K562 (cell line): ENCODE data around the gene FRAT2. TPM values are rescaled to one million over a fixed set of nuclear protein-coding genes. Genes with fewer than 3 reads are reported as not detected.

Experiments
- C11orf30 ChIP-seq: fragments of 450-650 bp; IDR thresholded peaks from 2 replicates; pipeline ENCODE4 v1.6.1; 2016; ENCODE audit warnings: low read depth, mild to moderate bottlenecking
- HINFP ChIP-seq: fragments of 450-650 bp; conservative IDR thresholded peaks from 2 replicates; pipeline ENCODE4 v1.6.1; 2016; ENCODE audit warnings: missing genetic modification characterization, low read depth, mild to moderate bottlenecking, control low read depth, missing compliant biosample characterization
- MAFG ChIP-seq: fragments of 450-650 bp; conservative IDR thresholded peaks from 2 replicates; pipeline ENCODE4 v1.6.1; 2016; ENCODE audit warnings: missing genetic modification characterization, missing compliant biosample characterization
- polyA plus RNA-seq, 8 experiments: library from polyadenylated mRNA; depleted of rRNA in 4 of 8; stranded (reverse) in 5 of 8; unstranded in 3 of 8; fragments of >200 nt; fragmentation: Nextera tagmentation in 2 of 8; fragmentation: Illumina TruSeq in 1 of 8; extraction: Ambion mirVana in 2 of 8; extraction: Trizol in 1 of 8; gene quantifications; 2 replicates each; pipeline versions ENCODE4 v1.2.1 to v1.2.3, GENCODE V29; 2011 to 2014; ENCODE audit warnings: inconsistent platforms in 1 of 8, missing spikeins in 1 of 8
- total RNA-seq, 7 experiments: library from RNA; depleted of rRNA in 6 of 7; stranded (reverse); fragments of >200 nt in 6 of 7; fragmentation: Illumina TruSeq in 2 of 7; extraction: Trizol in 2 of 7; gene quantifications; 2 replicates each; pipeline versions ENCODE4 v1.2.1 to v1.2.3, GENCODE V29; 2011 to 2021; ENCODE audit warnings: low replicate concordance in 1 of 7
- TF ChIP-seq, protein P1 (sequence below): IDR thresholded peaks from 2 replicates; pipeline ENCODE4 v1.6.1; 2012; ENCODE audit warnings: low read depth, low read length, improper control_type of control experiment, borderline replicate concordance

FRAT2 gene
- total and polyA plus RNA-seq, 9 of the 15 experiments (the other 6 are each of a cell fraction or from before 2014, with no cell fraction given), result 4.3 to 31.7 (median 19.5) TPM

GRCh38 chr10:97328646-97329453 is 5.7 kb downstream of the FRAT2 start (continued):
- TF ChIP-seq MAFG (tag) (peak; percentile 92), C11orf30 (peak; percentile 96), HINFP (tag) (no peak)
- TF ChIP-seq, protein P1, sequence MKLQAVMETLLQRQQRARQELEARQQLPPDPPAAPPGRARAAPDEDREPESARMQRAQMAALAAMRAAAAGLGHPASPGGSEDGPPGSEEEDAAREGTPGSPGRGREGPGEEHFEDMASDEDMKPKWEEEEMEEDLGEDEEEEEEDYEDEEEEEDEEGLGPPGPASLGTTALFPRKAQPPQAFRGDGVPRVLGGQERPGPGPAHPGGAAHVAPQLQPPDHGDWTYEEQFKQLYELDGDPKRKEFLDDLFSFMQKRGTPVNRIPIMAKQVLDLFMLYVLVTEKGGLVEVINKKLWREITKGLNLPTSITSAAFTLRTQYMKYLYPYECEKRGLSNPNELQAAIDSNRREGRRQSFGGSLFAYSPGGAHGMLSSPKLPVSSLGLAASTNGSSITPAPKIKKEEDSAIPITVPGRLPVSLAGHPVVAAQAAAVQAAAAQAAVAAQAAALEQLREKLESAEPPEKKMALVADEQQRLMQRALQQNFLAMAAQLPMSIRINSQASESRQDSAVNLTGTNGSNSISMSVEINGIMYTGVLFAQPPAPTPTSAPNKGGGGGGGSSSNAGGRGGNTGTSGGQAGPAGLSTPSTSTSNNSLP, result no peak
